Hypothalamus (tissue), 51 donors: ENCODE results near the gene MAGEA2.
"Not testable (repeated sequence)": the region's sequence is repeated elsewhere in the genome, so short reads cannot be mapped to it uniquely, and the experiment has no call there.

Source experiments
- DNase-seq, 51 donors: peaks; one replicate each; lab custom pipeline; 2025; lab: John Stamatoyannopoulos, UW

Gene MAGEA2

GRCh38 chrX:152713195-152713594 is 40.4 kb downstream of the MAGEA2 start:
- not testable (repeated sequence) for DNase-seq

GRCh38 chrX:152709173-152709572 is 44.5 kb downstream of the MAGEA2 start, which contains the start of gene CSAG2:
Gene CSAG2 (minus strand): TSS chrX:152709273. CDS start chrX:152709112, 161 bp downstream.
- not testable (repeated sequence) for DNase-seq

- not testable (repeated sequence) for DNase-seq
Observed at GRCh38 chrX:152706500-152706899, 47.1 kb downstream of the MAGEA2 start.

GRCh38 chrX:152700390-152700789 is 53.3 kb downstream of the MAGEA2 start:
- not testable (repeated sequence) for DNase-seq
